Mucosa of gallbladder (tissue), 1 donor: Measurements from ENCODE around the gene PFKFB3. TPM values are rescaled to one million over a fixed set of nuclear protein-coding genes. Genes with fewer than 3 reads are reported as not detected.
"Not testable (repeated sequence)": the region's sequence is repeated elsewhere in the genome, so short reads cannot be mapped to it uniquely, and the experiment has no call there.

Source experiments
- DNase-seq: peaks from one replicate; pipeline ENCODE4 v3.0.0-alpha.2; 2020; ENCODE audit warnings: low spot score
- total RNA-seq: library from RNA; stranded (reverse); gene quantifications from one replicate; pipeline ENCODE4 v1.2.1, GENCODE V29; 2021
- donor health status: DM: no; HTN: no; CAD: no.

The PFKFB3 gene
- total RNA-seq, 1 donor from 2014 or later: 100 TPM

GRCh38 chr10:6236349-6237198, 33.8 kb downstream of the PFKFB3 start:
- DNase-seq: no peak

GRCh38 chr10:6237199-6237530, 34.4 kb downstream of the PFKFB3 start:
- DNase-seq: no peak

- not testable (repeated sequence) for DNase-seq
These were observed 36.0 kb downstream of the PFKFB3 start for GRCh38 chr10:6238587-6239212.

GRCh38 chr10:6239213-6239991, 36.7 kb downstream of the PFKFB3 start:
- DNase-seq: peak; percentile 63

GRCh38 chr10:6240254-6240653, 37.5 kb downstream of the PFKFB3 start:
- DNase-seq: no peak

GRCh38 chr10:6242089-6242488, 39.4 kb downstream of the PFKFB3 start:
- DNase-seq: no peak

GRCh38 chr10:6244510-6244909, 41.8 kb downstream of the PFKFB3 start:
- DNase-seq: no peak

GRCh38 chr10:6247041-6247712, 44.4 kb downstream of the PFKFB3 start:
- no peak for DNase-seq

- DNase-seq: not testable (repeated sequence)
These were observed 46.2 kb downstream of the PFKFB3 start for GRCh38 chr10:6248908-6249307.

GRCh38 chr10:6249698-6250097, 47.0 kb downstream of the PFKFB3 start:
- no peak for DNase-seq

- no peak for DNase-seq
These were observed 48.0 kb downstream of the PFKFB3 start for GRCh38 chr10:6250745-6251144.

- DNase-seq: no peak
These were observed 51.5 kb downstream of the PFKFB3 start for GRCh38 chr10:6254201-6254600.

- DNase-seq: no peak
These were observed 52.9 kb downstream of the PFKFB3 start for GRCh38 chr10:6255548-6256061.

GRCh38 chr10:6256439-6256838, 53.7 kb downstream of the PFKFB3 start:
- DNase-seq: no peak

GRCh38 chr10:6259153-6259552, 56.4 kb downstream of the PFKFB3 start:
- DNase-seq: no peak

- no peak for DNase-seq
These were observed 58.1 kb downstream of the PFKFB3 start for GRCh38 chr10:6260843-6261242.

- no peak for DNase-seq
These were observed 65.2 kb downstream of the PFKFB3 start for GRCh38 chr10:6267941-6268340.

GRCh38 chr10:6269432-6269831, 66.7 kb downstream of the PFKFB3 start:
- no peak for DNase-seq

GRCh38 chr10:6269953-6270867, 67.5 kb downstream of the PFKFB3 start:
- peak; percentile 45 for DNase-seq

GRCh38 chr10:6270951-6271350, 68.2 kb downstream of the PFKFB3 start:
- no peak for DNase-seq

- no peak for DNase-seq
These were observed 68.9 kb downstream of the PFKFB3 start for GRCh38 chr10:6271663-6272062.
